Spleen (tissue), 11 donors: ENCODE results near the gene KCTD1. TPM values are rescaled to one million over a fixed set of nuclear protein-coding genes. Genes with fewer than 3 reads are reported as not detected.

Source experiments
- DNase-seq: peaks from one replicate; pipeline ENCODE4 v3.0.0-alpha.2; 2020
- H3K27ac ChIP-seq, 8 donors: fragments of 200-600 bp; sonication (generic) in 7 of 8; 1 replicate in 4 of 8; 2 replicates in 4 of 8; pipeline versions ENCODE4 v1.5.0 to v1.8.0; 2016 to 2021; ENCODE audit warnings: inconsistent platforms in 4 of 8, mild to moderate bottlenecking in 4 of 8, moderate library complexity in 1 of 8
- H3K27me3 ChIP-seq, 7 donors: fragments of 200-600 bp; sonication (generic) in 6 of 7; replicated peaks in 1 of 7; 1 replicate in 4 of 7; 2 replicates in 3 of 7; pipeline versions ENCODE4 v1.5.0 to v1.8.0; 2016 to 2021; ENCODE audit warnings: inconsistent platforms in 3 of 7, mild to moderate bottlenecking in 1 of 7
- H3K36me3 ChIP-seq, 6 donors: fragments of 200-600 bp; sonication (generic) in 5 of 6; 1 replicate in 4 of 6; 2 replicates in 2 of 6; pipeline versions ENCODE4 v1.5.0 to v1.8.0; 2016 to 2021; ENCODE audit warnings: inconsistent platforms in 2 of 6
- H3K4me1 ChIP-seq, 6 donors: fragments of 200-600 bp; sonication (generic) in 5 of 6; 1 replicate in 3 of 6; 2 replicates in 3 of 6; pipeline versions ENCODE4 v1.5.0 to v1.8.0; 2016 to 2021; ENCODE audit warnings: inconsistent platforms in 3 of 6
- H3K4me3 ChIP-seq, 8 donors: fragments of 200-600 bp; sonication (generic) in 7 of 8; 1 replicate in 4 of 8; 2 replicates in 4 of 8; pipeline versions ENCODE4 v1.5.0 to v1.8.0; 2016 to 2021; ENCODE audit warnings: inconsistent platforms in 4 of 8, mild to moderate bottlenecking in 4 of 8, moderate library complexity in 2 of 8
- H3K9me3 ChIP-seq, 8 donors: fragments of 200-600 bp; sonication (generic) in 7 of 8; 1 replicate in 4 of 8; 2 replicates in 4 of 8; pipeline versions ENCODE4 v1.5.0 to v1.8.0; 2016 to 2021; ENCODE audit warnings: inconsistent platforms in 4 of 8
- CTCF ChIP-seq, 11 experiments: fragments of 200-600 bp in 7 of 11; fragments of 450-650 bp in 4 of 11; sonication (generic) in 4 of 11; IDR thresholded peaks in 8 of 11; conservative IDR thresholded peaks in 3 of 11; 1 replicate in 7 of 11; 2 replicates in 4 of 11; pipeline versions ENCODE4 v1.4.0 to v1.8.0; 2016 to 2021; ENCODE audit warnings: antibody characterized with exemption in 11 of 11, inconsistent platforms in 4 of 11, mild to moderate bottlenecking in 1 of 11
- POLR2A ChIP-seq, 3 donors: fragments of 450-650 bp; IDR thresholded peaks; one replicate each; pipeline ENCODE4 v1.5.1; 2017; ENCODE audit warnings: antibody characterized with exemption in 3 of 3, mild to moderate bottlenecking in 1 of 3
- POLR2AphosphoS5 ChIP-seq, 3 donors: sonication (generic); formaldehyde crosslinking; IDR thresholded peaks; one replicate each; pipeline ENCODE4 v1.5.1; 2017; ENCODE audit warnings: antibody characterized with exemption in 3 of 3
- WGBS, 5 donors: extraction: QIAGEN DNeasy Blood & Tissue Kit in 3 of 5; methylation state at CpG; one replicate each; pipeline versions ENCODE4 v1.1.5 to v1.1.7; 2013 to 2018; 5-methylcytosine and 5-hydroxymethylcytosine counted together
- intact Hi-C: fragments of 100-400 bp; cut with DNase I; formaldehyde crosslinking; loops from one replicate; pipeline ENCODE4 v1.15.0; 2023; ENCODE audit warnings: low total_unique reads
- polyA plus RNA-seq, 3 donors: library from polyadenylated mRNA; stranded (reverse); fragments of 200-250 nt; gene quantifications; one replicate each; pipeline ENCODE4 v1.2.1, GENCODE V29; 2013
- total RNA-seq, 7 donors: library from RNA; depleted of rRNA in 3 of 7; stranded (reverse); fragments of >200 nt in 3 of 7; fragmentation: NEBNext Ultra II Directional in 4 of 7; extraction: Animal tissue kit (Norgen Biotek cat#: 25700) in 4 of 7; gene quantifications; one replicate each; pipeline versions ENCODE4 v1.1.0 to v1.2.1, GENCODE V29; 2016 to 2021
- donor health status: healthy with polysubstance abuse.
- donor health status: DM: no; HTN: no; CAD: no; lungs with moderate emphysema.
- donor health status: DM: no; HTN: no; CAD: no.
- donor health status: Bipolar disorder and iron deficiency.
- donor health status: healthy.
- donor health status: DM: no; HTN: no; CAD: no.
- donor health status: DM: yes; HTN: yes; CAD: no.

KCTD1 gene
- total and polyA plus RNA-seq, 10 donors, result 1.6 to 11.8 (median 6.6) TPM

DNA sequence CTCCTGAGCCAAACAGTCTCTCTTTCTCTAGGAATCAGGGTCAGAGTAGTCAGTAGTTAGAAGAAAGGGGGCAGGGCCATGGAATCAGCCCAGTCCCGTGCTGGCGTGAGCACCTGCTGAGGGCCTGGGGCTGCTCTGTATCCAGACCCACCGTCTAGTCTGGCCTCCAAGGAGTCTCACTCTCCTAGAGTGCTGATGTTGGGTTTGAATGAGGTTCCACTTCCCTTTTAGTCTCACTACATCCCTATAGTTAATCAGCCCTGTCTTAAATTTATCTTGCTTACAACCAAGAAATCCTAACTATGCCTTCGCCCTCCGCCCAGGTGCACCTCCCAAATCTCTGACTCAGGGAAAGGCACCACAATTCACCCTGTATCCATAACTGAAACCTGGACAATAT, 13.4 kb upstream of the KCTD1 start:
- no peak for TF ChIP-seq CTCF (IDR thresholded peaks at IDR 0.05 in 8 of 11, conservative IDR thresholded peaks at IDR 0.05 in 3 of 11)
- no peak for TF ChIP-seq POLR2A (IDR thresholded peaks at IDR 0.05)
- TF ChIP-seq POLR2AphosphoS5 (IDR thresholded peaks at IDR 0.05), result no peak
- 83 to 97% (median 93%) methylated on average over 5 of the region's 5 CpGs for WGBS, 5 donors
- no peaks in the 10 kb centered on the region for H3K36me3 ChIP-seq

GRCh38 chr18:26556573-26556972, 8.2 kb upstream of the KCTD1 start:
- Histone ChIP-seq H3K4me3 (no peak overlapping the region), H3K27me3 (peaks cover 0 to 40% (median 19%) of the 10 kb centered on the region in 7 donors), H3K4me1 (peaks cover 0 to 2% (median 0%) of the 10 kb centered on the region in 6 donors), H3K9me3 (no peaks in the 10 kb centered on the region), H3K27ac (no peak overlapping the region), H3K36me3 (no peaks in the 10 kb centered on the region)
- no peak for DNase-seq
- 64 to 86% (median 74%) methylated on average over 3 of the region's 3 CpGs for WGBS, 5 donors
- intact Hi-C loops, result no loop called here
- TF ChIP-seq POLR2AphosphoS5 (IDR thresholded peaks at IDR 0.05), result no peak
- no peak for TF ChIP-seq POLR2A (IDR thresholded peaks at IDR 0.05)
- no peak for TF ChIP-seq CTCF (IDR thresholded peaks at IDR 0.05 in 8 of 11, conservative IDR thresholded peaks at IDR 0.05 in 3 of 11)

More for the DNA sequence above, 13.4 kb upstream of the KCTD1 start:
- intact Hi-C loops, result no loop called here
- H3K27ac ChIP-seq, result no peak overlapping the region
- H3K9me3 ChIP-seq, result peaks cover 0 to 7% (median 0%) of the 10 kb centered on the region in 8 donors
- H3K27me3 ChIP-seq, result peaks cover 0 to 6% (median 0%) of the 10 kb centered on the region in 7 donors
- DNase-seq, result no peak
- no peaks in the 10 kb centered on the region for H3K4me1 ChIP-seq
- H3K4me3 ChIP-seq, result no peak overlapping the region

GRCh38 chr18:26555804-26556553, 7.6 kb upstream of the KCTD1 start:
- intact Hi-C loops, result no loop called here
- DNase-seq, result no peak
- no peak overlapping the region for H3K4me3 ChIP-seq
- no peak overlapping the region for H3K27ac ChIP-seq
- H3K9me3 ChIP-seq, result no peaks in the 10 kb centered on the region
- peaks cover 0 to 46% (median 25%) of the 10 kb centered on the region in 7 donors for H3K27me3 ChIP-seq
- TF ChIP-seq CTCF (IDR thresholded peaks at IDR 0.05 in 8 of 11, conservative IDR thresholded peaks at IDR 0.05 in 3 of 11) (no peak), POLR2A (IDR thresholded peaks at IDR 0.05) (no peak), POLR2AphosphoS5 (IDR thresholded peaks at IDR 0.05) (no peak)
- H3K4me1 ChIP-seq, result peaks cover 2 to 8% (median 5%) of the 10 kb centered on the region in 6 donors
- 73 to 88% (median 85%) methylated on average over 4 of the region's 4 CpGs for WGBS, 5 donors
- H3K36me3 ChIP-seq, result no peaks in the 10 kb centered on the region

DNA sequence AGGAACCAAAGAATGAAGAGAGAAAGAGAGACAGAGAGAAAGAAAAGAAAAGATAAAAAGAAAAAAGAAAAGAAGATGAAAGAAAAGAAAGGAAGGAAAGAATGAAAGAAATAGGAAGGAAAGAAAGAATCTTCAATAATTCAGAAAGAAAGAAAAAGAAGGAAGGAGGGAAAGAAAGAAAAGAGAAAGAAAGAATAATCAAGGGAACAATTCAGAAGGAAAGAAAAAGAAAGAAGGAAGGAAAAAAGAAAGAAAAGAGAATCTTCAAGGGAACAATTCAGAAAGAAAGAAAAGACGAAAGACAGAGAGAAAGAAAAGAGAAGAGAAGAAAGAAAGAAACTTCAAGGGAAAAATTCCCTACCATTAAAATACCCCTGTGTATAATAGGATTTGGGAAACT, 5.6 kb upstream of the KCTD1 start:
- H3K36me3 ChIP-seq, result no peaks in the 10 kb centered on the region
- 78 to 94% (median 87%) methylated on average over 1 of the region's 1 CpG for WGBS, 5 donors
- H3K27me3 ChIP-seq, result peaks cover 6 to 66% (median 45%) of the 10 kb centered on the region in 7 donors
- no peak for DNase-seq
- intact Hi-C loops, result no loop called here
- no peak for TF ChIP-seq POLR2AphosphoS5 (IDR thresholded peaks at IDR 0.05)
- TF ChIP-seq POLR2A (IDR thresholded peaks at IDR 0.05), result no peak
- TF ChIP-seq CTCF (IDR thresholded peaks at IDR 0.05 in 8 of 11, conservative IDR thresholded peaks at IDR 0.05 in 3 of 11), result no peak
- no peak overlapping the region for H3K27ac ChIP-seq
- no peaks in the 10 kb centered on the region for H3K9me3 ChIP-seq
- H3K4me3 ChIP-seq, result no peak overlapping the region
- H3K4me1 ChIP-seq, result peaks cover 17 to 28% (median 24%) of the 10 kb centered on the region in 6 donors
